ENCODE results near the gene TBCE.

DNA sequence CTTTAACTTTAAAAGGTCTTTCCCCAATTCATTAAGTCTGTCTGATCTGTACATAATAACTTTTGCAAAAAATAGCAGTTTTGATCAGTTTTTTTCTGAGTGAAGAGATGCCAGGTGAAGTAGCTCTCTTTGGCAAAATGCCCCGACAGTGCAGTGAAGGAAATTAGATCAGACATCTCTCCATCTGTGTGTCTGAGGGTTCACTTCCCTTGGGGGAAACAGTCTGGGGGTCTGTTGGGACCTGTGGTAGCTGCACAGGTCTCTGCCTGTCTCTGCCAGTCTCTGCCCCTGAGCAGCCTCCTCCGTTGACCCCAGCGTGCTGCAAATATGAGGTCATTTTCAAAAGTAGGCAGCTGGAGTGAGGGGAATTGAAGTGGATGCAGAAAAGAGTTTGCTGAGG lies 54.5 kb downstream of the TBCE start:
- TF ChIP-seq, protein P1, sequence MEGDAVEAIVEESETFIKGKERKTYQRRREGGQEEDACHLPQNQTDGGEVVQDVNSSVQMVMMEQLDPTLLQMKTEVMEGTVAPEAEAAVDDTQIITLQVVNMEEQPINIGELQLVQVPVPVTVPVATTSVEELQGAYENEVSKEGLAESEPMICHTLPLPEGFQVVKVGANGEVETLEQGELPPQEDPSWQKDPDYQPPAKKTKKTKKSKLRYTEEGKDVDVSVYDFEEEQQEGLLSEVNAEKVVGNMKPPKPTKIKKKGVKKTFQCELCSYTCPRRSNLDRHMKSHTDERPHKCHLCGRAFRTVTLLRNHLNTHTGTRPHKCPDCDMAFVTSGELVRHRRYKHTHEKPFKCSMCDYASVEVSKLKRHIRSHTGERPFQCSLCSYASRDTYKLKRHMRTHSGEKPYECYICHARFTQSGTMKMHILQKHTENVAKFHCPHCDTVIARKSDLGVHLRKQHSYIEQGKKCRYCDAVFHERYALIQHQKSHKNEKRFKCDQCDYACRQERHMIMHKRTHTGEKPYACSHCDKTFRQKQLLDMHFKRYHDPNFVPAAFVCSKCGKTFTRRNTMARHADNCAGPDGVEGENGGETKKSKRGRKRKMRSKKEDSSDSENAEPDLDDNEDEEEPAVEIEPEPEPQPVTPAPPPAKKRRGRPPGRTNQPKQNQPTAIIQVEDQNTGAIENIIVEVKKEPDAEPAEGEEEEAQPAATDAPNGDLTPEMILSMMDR (IDR thresholded peaks at IDR 0.05; ENCODE audit: low read depth, low read length, missing input control) = no peak
- no peak for TF ChIP-seq SP1 (IDR thresholded peaks at IDR 0.05)
- TF ChIP-seq NR2F2 (IDR thresholded peaks at IDR 0.05) = no peak
- TF ChIP-seq, protein P2, sequence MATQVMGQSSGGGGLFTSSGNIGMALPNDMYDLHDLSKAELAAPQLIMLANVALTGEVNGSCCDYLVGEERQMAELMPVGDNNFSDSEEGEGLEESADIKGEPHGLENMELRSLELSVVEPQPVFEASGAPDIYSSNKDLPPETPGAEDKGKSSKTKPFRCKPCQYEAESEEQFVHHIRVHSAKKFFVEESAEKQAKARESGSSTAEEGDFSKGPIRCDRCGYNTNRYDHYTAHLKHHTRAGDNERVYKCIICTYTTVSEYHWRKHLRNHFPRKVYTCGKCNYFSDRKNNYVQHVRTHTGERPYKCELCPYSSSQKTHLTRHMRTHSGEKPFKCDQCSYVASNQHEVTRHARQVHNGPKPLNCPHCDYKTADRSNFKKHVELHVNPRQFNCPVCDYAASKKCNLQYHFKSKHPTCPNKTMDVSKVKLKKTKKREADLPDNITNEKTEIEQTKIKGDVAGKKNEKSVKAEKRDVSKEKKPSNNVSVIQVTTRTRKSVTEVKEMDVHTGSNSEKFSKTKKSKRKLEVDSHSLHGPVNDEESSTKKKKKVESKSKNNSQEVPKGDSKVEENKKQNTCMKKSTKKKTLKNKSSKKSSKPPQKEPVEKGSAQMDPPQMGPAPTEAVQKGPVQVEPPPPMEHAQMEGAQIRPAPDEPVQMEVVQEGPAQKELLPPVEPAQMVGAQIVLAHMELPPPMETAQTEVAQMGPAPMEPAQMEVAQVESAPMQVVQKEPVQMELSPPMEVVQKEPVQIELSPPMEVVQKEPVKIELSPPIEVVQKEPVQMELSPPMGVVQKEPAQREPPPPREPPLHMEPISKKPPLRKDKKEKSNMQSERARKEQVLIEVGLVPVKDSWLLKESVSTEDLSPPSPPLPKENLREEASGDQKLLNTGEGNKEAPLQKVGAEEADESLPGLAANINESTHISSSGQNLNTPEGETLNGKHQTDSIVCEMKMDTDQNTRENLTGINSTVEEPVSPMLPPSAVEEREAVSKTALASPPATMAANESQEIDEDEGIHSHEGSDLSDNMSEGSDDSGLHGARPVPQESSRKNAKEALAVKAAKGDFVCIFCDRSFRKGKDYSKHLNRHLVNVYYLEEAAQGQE (IDR thresholded peaks at IDR 0.05) = no peak

Data from liver (tissue), 3 donors.